ENCODE measurements around the gene SNF8. TPM values are rescaled to one million over a fixed set of nuclear protein-coding genes. Genes with fewer than 3 reads are reported as not detected.

The SNF8 gene
- total and polyA plus RNA-seq, 2 of the 4 experiments (the other 2 are of a cell fraction), result 171 to 181 TPM

DNA sequence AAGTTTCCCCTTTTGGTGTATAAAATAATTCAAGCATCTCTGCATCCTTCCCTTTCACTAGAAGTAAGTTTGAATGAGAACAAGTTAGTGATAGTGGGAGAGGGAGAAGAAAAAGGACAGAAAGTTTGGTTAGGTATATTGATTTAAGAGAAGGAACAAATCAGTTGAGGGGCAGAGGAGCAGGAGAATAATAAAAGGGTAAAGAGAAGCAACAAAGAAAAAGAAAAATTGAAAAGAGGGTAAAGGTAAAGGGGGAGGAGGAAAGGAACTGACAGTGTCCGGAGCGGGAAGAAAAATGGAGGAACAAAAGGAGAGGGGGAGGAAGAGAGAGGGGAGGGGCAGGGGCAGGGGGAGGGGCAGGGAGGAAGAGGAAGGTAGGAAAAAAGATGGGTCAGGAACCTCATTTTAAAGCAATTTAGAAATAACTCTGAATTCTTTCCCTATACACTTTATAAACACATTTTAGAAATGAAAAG is 46.3 kb upstream of the SNF8 start:
- Histone ChIP-seq H3K18ac (ENCODE audit: low read depth, low read length) (no peak overlapping the region), H3K9me1 (ENCODE audit: insufficient read depth, low read length) (no peaks in the 10 kb centered on the region), H3K4me1 (ENCODE audit: control insufficient read depth, insufficient read depth, low read length) (no peaks in the 10 kb centered on the region), H2BK5ac (ENCODE audit: low read depth, low read length, poor library complexity, severe bottlenecking) (no peak overlapping the region), H4K5ac (ENCODE audit: low read depth, low read length) (no peak overlapping the region), H2AK9ac (replicated peaks; ENCODE audit: low read depth, low read length, poor library complexity) (no peak overlapping the region), H3K14ac (replicated peaks; ENCODE audit: low read depth, low read length) (no peak overlapping the region), H4K20me1 (ENCODE audit: insufficient read depth, low read length) (peaks cover 2% of the 10 kb centered on the region; the same call in 1 of the 2 replicates), H3K27ac (ENCODE audit: insufficient read depth, low read length) (no peak overlapping the region), H3K9me3 (ENCODE audit: control insufficient read depth, insufficient read depth, low read length) (no peaks in the 10 kb centered on the region), H3K27me3 (ENCODE audit: control insufficient read depth, insufficient read depth, low read length) (peaks cover 40% of the 10 kb centered on the region), H2AFZ (replicated peaks; ENCODE audit: low read length, poor library complexity) (no peak overlapping the region), H2BK20ac (ENCODE audit: low read depth, low read length) (no peak overlapping the region), H3K4ac (ENCODE audit: low read depth, low read length) (no peak overlapping the region), H2BK15ac (ENCODE audit: low read depth, low read length) (no peak overlapping the region), H3K56ac (ENCODE audit: extremely low read depth, insufficient read depth, low read length) (no peak overlapping the region), H3K79me1 (ENCODE audit: low read depth in 1 of 2, low read length in 2 of 2) (no peaks in the 10 kb centered on the region), H2BK120ac (ENCODE audit: low read depth, low read length) (no peak overlapping the region), H2AK5ac (ENCODE audit: low read depth, low read length) (no peak overlapping the region), H3K9ac (ENCODE audit: low read depth, low read length) (no peak overlapping the region), H4K8ac (ENCODE audit: low read depth in 2 of 2, low read length in 2 of 2) (no peak overlapping the region), H3K36me3 (ENCODE audit: control insufficient read depth, insufficient read depth, low read length) (no peaks in the 10 kb centered on the region), H4K91ac (ENCODE audit: insufficient read depth, low read depth, low read length) (no peak overlapping the region), H3K4me2 (ENCODE audit: low read depth, low read length) (no peak overlapping the region), H3K23ac (ENCODE audit: low read depth, low read length) (no peak overlapping the region), H3K4me3 (ENCODE audit: insufficient read depth, low read depth, low read length) (no peak overlapping the region)
- ATAC-seq (ENCODE audit: low read depth) (no peak), DNase-seq (no peak)
- intact Hi-C loops (cut with micrococcal nuclease) (no loop called here), dilution Hi-C loops (cut with HindIII; ENCODE audit: low sequenced_read_pairs, unreplicated experiment) (no loop called here), in situ Hi-C loops (cut with MboI; ENCODE audit: low sequenced_read_pairs) (no loop called here)
- CTCF ChIA-PET, result no interaction called here
- TF ChIP-seq MAFK (IDR thresholded peaks at IDR 0.05; ENCODE audit: low read depth, low read length) (no peak), SMC3 (IDR thresholded peaks at IDR 0.05; ENCODE audit: low read depth, low read length) (no peak), MAZ (IDR thresholded peaks at IDR 0.05; ENCODE audit: borderline replicate concordance, low read depth, low read length) (no peak), RCOR1 (IDR thresholded peaks at IDR 0.05; ENCODE audit: insufficient replicate concordance, low read length) (no peak), CEBPB (IDR thresholded peaks at IDR 0.05; ENCODE audit: low read depth, low read length) (no peak), RFX5 (IDR thresholded peaks at IDR 0.05; ENCODE audit: low read depth, low read length) (no peak), CHD1 (IDR thresholded peaks at IDR 0.05; ENCODE audit: low read depth, low read length) (no peak), BHLHE40 (IDR thresholded peaks at IDR 0.05; ENCODE audit: low read depth, low read length) (no peak), FOS (IDR thresholded peaks at IDR 0.05; ENCODE audit: low read depth, low read length) (no peak), RAD21 (IDR thresholded peaks at IDR 0.05; ENCODE audit: low read length) (no peak), CTCF (conservative IDR thresholded peaks at IDR 0.05; ENCODE audit: low read depth, low read length) (no peak), MXI1 (IDR thresholded peaks at IDR 0.05; ENCODE audit: borderline replicate concordance, low read depth, low read length) (no peak), POLR2A (IDR thresholded peaks at IDR 0.05; ENCODE audit: low read depth, low read length) (no peak), NFE2L2 (IDR thresholded peaks at IDR 0.05; ENCODE audit: low read depth, low read length) (no peak)
- TF ChIP-seq, protein P1, sequence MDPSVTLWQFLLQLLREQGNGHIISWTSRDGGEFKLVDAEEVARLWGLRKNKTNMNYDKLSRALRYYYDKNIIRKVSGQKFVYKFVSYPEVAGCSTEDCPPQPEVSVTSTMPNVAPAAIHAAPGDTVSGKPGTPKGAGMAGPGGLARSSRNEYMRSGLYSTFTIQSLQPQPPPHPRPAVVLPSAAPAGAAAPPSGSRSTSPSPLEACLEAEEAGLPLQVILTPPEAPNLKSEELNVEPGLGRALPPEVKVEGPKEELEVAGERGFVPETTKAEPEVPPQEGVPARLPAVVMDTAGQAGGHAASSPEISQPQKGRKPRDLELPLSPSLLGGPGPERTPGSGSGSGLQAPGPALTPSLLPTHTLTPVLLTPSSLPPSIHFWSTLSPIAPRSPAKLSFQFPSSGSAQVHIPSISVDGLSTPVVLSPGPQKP (IDR thresholded peaks at IDR 0.05; ENCODE audit: borderline replicate concordance, low read depth, low read length), result no peak
- TF ChIP-seq, protein P2, sequence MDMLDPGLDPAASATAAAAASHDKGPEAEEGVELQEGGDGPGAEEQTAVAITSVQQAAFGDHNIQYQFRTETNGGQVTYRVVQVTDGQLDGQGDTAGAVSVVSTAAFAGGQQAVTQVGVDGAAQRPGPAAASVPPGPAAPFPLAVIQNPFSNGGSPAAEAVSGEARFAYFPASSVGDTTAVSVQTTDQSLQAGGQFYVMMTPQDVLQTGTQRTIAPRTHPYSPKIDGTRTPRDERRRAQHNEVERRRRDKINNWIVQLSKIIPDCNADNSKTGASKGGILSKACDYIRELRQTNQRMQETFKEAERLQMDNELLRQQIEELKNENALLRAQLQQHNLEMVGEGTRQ (IDR thresholded peaks at IDR 0.05; ENCODE audit: low read depth, low read length), result no peak
- no CpG with 5 or more reads among the region's 2 CpGs for WGBS, 2 experiments (ENCODE audit: extremely low coverage in 2 of 2, insufficient read length in 1 of 2)
- BruUV-seq (replicated peaks), result no TSS peak
- POLR2A ChIA-PET (ENCODE audit: unreplicated experiment), result no interaction called here
